ENCODE measurements around the gene CERKL. TPM values are rescaled to one million over a fixed set of nuclear protein-coding genes. Genes with fewer than 3 reads are reported as not detected.

Gene CERKL
- total and polyA plus RNA-seq, 2 donors (not counting 1 experiment from before 2014, with no cell fraction given) = 0.03 TPM; not detected in 1

GRCh38 chr2:181528441-181528840 is 128.5 kb downstream of the CERKL start:
- H3K27me3 Mint-ChIP-seq = no peaks in the 10 kb centered on the region
- Histone ChIP-seq H3K79me2 (ENCODE audit: control insufficient read depth, insufficient read depth, low read length) (no peaks in the 10 kb centered on the region), H4K20me1 (ENCODE audit: control insufficient read depth, insufficient read depth, low read length, poor library complexity, severe bottlenecking) (no peaks in the 10 kb centered on the region), H3K4me1 (ENCODE audit: control insufficient read depth in 2 of 2, insufficient read depth in 2 of 2, low read length in 2 of 2) (no peaks in the 10 kb centered on the region), H3K27ac (ENCODE audit: low read length in 2 of 2) (no peak overlapping the region), H3K4me3 (ENCODE audit: control extremely low read depth in 1 of 5, extremely low read depth in 1 of 5, insufficient read depth in 1 of 5, low read depth in 2 of 5, low read length in 4 of 5) (no peak overlapping the region), H3K27me3 (replicated peaks in 1 of 4; ENCODE audit: control extremely low read depth in 1 of 4, control insufficient read depth in 3 of 4, insufficient read depth in 4 of 4, low read length in 3 of 4) (no peaks in the 10 kb centered on the region), H3K36me3 (replicated peaks in 1 of 2; ENCODE audit: control extremely low read depth in 1 of 2, control insufficient read depth in 1 of 2, extremely low read depth in 1 of 2, insufficient read depth in 2 of 2, low read length in 1 of 2) (peaks cover 7 to 89% of the 10 kb centered on the region in 2 experiments), H3K9ac (ENCODE audit: low read length) (no peak overlapping the region), H3K4me2 (replicated peaks; ENCODE audit: low read depth, low read length, poor library complexity, severe bottlenecking) (no peak overlapping the region), H3K9me3 (ENCODE audit: control extremely low read depth in 1 of 3, control insufficient read depth in 2 of 3, insufficient read depth in 1 of 3, low read length in 2 of 3) (no peaks in the 10 kb centered on the region), H2AFZ (ENCODE audit: insufficient read depth, low read depth, low read length, poor library complexity, severe bottlenecking) (no peak overlapping the region)
- ATAC-seq (ENCODE audit: low read depth) = no peak
- 100% methylated on average over 1 of the region's 1 CpG for WGBS (ENCODE audit: insufficient coverage)
- intact Hi-C loops (cut with micrococcal nuclease) = no loop called here
- ChIA-PET POLR2A (no interaction called here), CTCF (no interaction called here)
- H3K27ac Mint-ChIP-seq = no peak overlapping the region
- H3K4me3 Mint-ChIP-seq = no peak overlapping the region
- no peak for DNase-seq
- peaks cover 2% of the 10 kb centered on the region for H3K4me1 Mint-ChIP-seq
- TF ChIP-seq EZH2 (IDR thresholded peaks at IDR 0.05; ENCODE audit: borderline replicate concordance, insufficient read depth, low read depth, low read length, poor library complexity, severe bottlenecking) (no peak), CTCF (IDR thresholded peaks at IDR 0.05) (no peak)
- no peaks in the 10 kb centered on the region for H3K9me3 Mint-ChIP-seq (ENCODE audit: insufficient read depth)

- Histone ChIP-seq H3K4me1 (ENCODE audit: control insufficient read depth in 2 of 2, insufficient read depth in 2 of 2, low read length in 2 of 2) (no peaks in the 10 kb centered on the region), H3K4me3 (ENCODE audit: control extremely low read depth in 1 of 5, extremely low read depth in 1 of 5, insufficient read depth in 1 of 5, low read depth in 2 of 5, low read length in 4 of 5) (no peak overlapping the region), H3K27ac (ENCODE audit: low read length in 2 of 2) (no peak overlapping the region), H3K4me2 (replicated peaks; ENCODE audit: low read depth, low read length, poor library complexity, severe bottlenecking) (no peak overlapping the region), H3K9me3 (ENCODE audit: control extremely low read depth in 1 of 3, control insufficient read depth in 2 of 3, insufficient read depth in 1 of 3, low read length in 2 of 3) (no peaks in the 10 kb centered on the region), H2AFZ (ENCODE audit: insufficient read depth, low read depth, low read length, poor library complexity, severe bottlenecking) (no peak overlapping the region), H3K27me3 (replicated peaks in 1 of 4; ENCODE audit: control extremely low read depth in 1 of 4, control insufficient read depth in 3 of 4, insufficient read depth in 4 of 4, low read length in 3 of 4) (no peaks in the 10 kb centered on the region), H3K9ac (ENCODE audit: low read length) (no peak overlapping the region), H3K36me3 (replicated peaks in 1 of 2; ENCODE audit: control extremely low read depth in 1 of 2, control insufficient read depth in 1 of 2, extremely low read depth in 1 of 2, insufficient read depth in 2 of 2, low read length in 1 of 2) (peaks cover 9 to 93% of the 10 kb centered on the region in 2 experiments), H4K20me1 (ENCODE audit: control insufficient read depth, insufficient read depth, low read length, poor library complexity, severe bottlenecking) (no peaks in the 10 kb centered on the region), H3K79me2 (ENCODE audit: control insufficient read depth, insufficient read depth, low read length) (no peaks in the 10 kb centered on the region)
- no peak for ATAC-seq (ENCODE audit: low read depth)
- H3K4me1 Mint-ChIP-seq = no peaks in the 10 kb centered on the region
- no peak for TF ChIP-seq EZH2 (IDR thresholded peaks at IDR 0.05; ENCODE audit: borderline replicate concordance, insufficient read depth, low read depth, low read length, poor library complexity, severe bottlenecking)
- no peak for TF ChIP-seq CTCF (IDR thresholded peaks at IDR 0.05)
- POLR2A ChIA-PET = no interaction called here
- no peak overlapping the region for H3K27ac Mint-ChIP-seq
- no peak for DNase-seq
- no peaks in the 10 kb centered on the region for H3K27me3 Mint-ChIP-seq
- CTCF ChIA-PET = no interaction called here
- WGBS (ENCODE audit: insufficient coverage) = 100% methylated on average over 1 of the region's 6 CpGs
- no peaks in the 10 kb centered on the region for H3K9me3 Mint-ChIP-seq (ENCODE audit: insufficient read depth)
- intact Hi-C loops (cut with micrococcal nuclease) = no loop called here
- no peak overlapping the region for H3K4me3 Mint-ChIP-seq
These were observed 129.8 kb downstream of the CERKL start for GRCh38 chr2:181527058-181527457.

Measured in B cell (primary cell).